DOHH2 (cell line): ENCODE data around the gene TIMM8B.

Source experiments
- H3F3A ChIP-seq: fragments of 200-600 bp; sonication (generic), shearing (Covaris generic); 2 replicates; pipeline ENCODE4 v1.6.0; 2016; ENCODE audit warnings: antibody characterized with exemption, mild to moderate bottlenecking; ENCODE audit not compliant: control insufficient read depth, insufficient read depth
- H3K27ac ChIP-seq: fragments of 200-600 bp; sonication (generic); 2 replicates; pipeline ENCODE4 v1.5.1; 2014; ENCODE audit warnings: low read depth, mild to moderate bottlenecking, low read length, moderate library complexity
- H3K27me3 ChIP-seq: fragments of 200-600 bp; sonication (generic); 2 replicates; pipeline ENCODE4 v1.6.1; 2014; ENCODE audit warnings: mild to moderate bottlenecking, low read length, mixed read lengths; ENCODE audit not compliant: control insufficient read depth
- H3K36me3 ChIP-seq: fragments of 200-600 bp; sonication (generic); 2 replicates; pipeline ENCODE4 v1.6.1; 2014; ENCODE audit warnings: mild to moderate bottlenecking, low read length, moderate library complexity, mixed read lengths; ENCODE audit not compliant: control insufficient read depth
- H3K4me1 ChIP-seq: fragments of 200-600 bp; sonication (generic); 2 replicates; pipeline ENCODE4 v1.6.1; 2014; ENCODE audit warnings: mild to moderate bottlenecking, low read length, mixed read lengths; ENCODE audit not compliant: control insufficient read depth
- H3K4me2 ChIP-seq: fragments of 200-600 bp; sonication (generic); 2 replicates; pipeline ENCODE4 v1.6.0; 2014; ENCODE audit warnings: mild to moderate bottlenecking, low read length, moderate library complexity
- H3K4me3 ChIP-seq: fragments of 200-600 bp; sonication (generic); 2 replicates; pipeline ENCODE4 v1.5.1; 2014; ENCODE audit warnings: mild to moderate bottlenecking, low read length, mixed read lengths
- H3K79me2 ChIP-seq: fragments of 200-600 bp; sonication (generic); 2 replicates; pipeline ENCODE4 v1.6.1; 2014; ENCODE audit warnings: mild to moderate bottlenecking, low read length, mixed read lengths; ENCODE audit not compliant: control insufficient read depth
- H3K9me2 ChIP-seq: fragments of 200-600 bp; sonication (generic); replicated peaks from 2 replicates; pipeline ENCODE4 v1.6.1; 2014; ENCODE audit warnings: mild to moderate bottlenecking, low read length, mixed read lengths; ENCODE audit not compliant: control insufficient read depth
- H3K9me3 ChIP-seq: fragments of 200-600 bp; sonication (generic); 2 replicates; pipeline ENCODE4 v1.6.1; 2014; ENCODE audit warnings: antibody characterized with exemption, low read length, mixed read lengths; ENCODE audit not compliant: control insufficient read depth, insufficient read depth
- H4K20me1 ChIP-seq: fragments of 200-600 bp; sonication (generic); 2 replicates; pipeline ENCODE4 v1.6.0; 2014; ENCODE audit warnings: low read depth, mild to moderate bottlenecking, antibody characterized with exemption, low read length, moderate library complexity; ENCODE audit not compliant: control insufficient read depth, insufficient read depth
- CTCF ChIP-seq: fragments of 200-600 bp; sonication (generic); IDR thresholded peaks from one replicate; pipeline ENCODE4 v1.5.1; 2014; ENCODE audit warnings: antibody characterized with exemption, mild to moderate bottlenecking, low read depth, low read length; ENCODE audit not compliant: poor library complexity, severe bottlenecking
- EZH2phosphoT487 ChIP-seq: fragments of 200-600 bp; sonication (generic); IDR thresholded peaks from 2 replicates; pipeline ENCODE4 v1.6.1; 2017; ENCODE audit warnings: borderline replicate concordance, mild to moderate bottlenecking, antibody characterized with exemption, low read length, moderate library complexity, mixed read lengths

Gene TIMM8B

GRCh38 chr11:112129656-112130055 is 43.1 kb upstream of the TIMM8B start:
- H4K20me1 ChIP-seq = no peaks in the 10 kb centered on the region
- H3K4me1 ChIP-seq = no peaks in the 10 kb centered on the region
- TF ChIP-seq EZH2phosphoT487 (no peak), CTCF (no peak)
- no peaks in the 10 kb centered on the region for H3K27me3 ChIP-seq
- H3K79me2 ChIP-seq = no peaks in the 10 kb centered on the region
- H3K9me3 ChIP-seq = no peaks in the 10 kb centered on the region
- no peaks in the 10 kb centered on the region for H3K9me2 ChIP-seq
- H3K4me3 ChIP-seq = no peak overlapping the region
- no peak overlapping the region for H3K27ac ChIP-seq
- no peaks in the 10 kb centered on the region for H3K36me3 ChIP-seq
- H3F3A ChIP-seq = no peaks in the 10 kb centered on the region
- no peak overlapping the region for H3K4me2 ChIP-seq

GRCh38 chr11:112128483-112129121 is 42.0 kb upstream of the TIMM8B start:
- no peak for TF ChIP-seq EZH2phosphoT487
- no peak for TF ChIP-seq CTCF
- Histone ChIP-seq H3K9me2 (no peaks in the 10 kb centered on the region), H3K4me3 (no peak overlapping the region), H3K79me2 (no peaks in the 10 kb centered on the region), H3K27me3 (no peaks in the 10 kb centered on the region), H3K36me3 (no peaks in the 10 kb centered on the region), H3K4me2 (no peak overlapping the region), H3K9me3 (no peaks in the 10 kb centered on the region), H4K20me1 (no peaks in the 10 kb centered on the region), H3K4me1 (no peaks in the 10 kb centered on the region), H3K27ac (no peak overlapping the region), H3F3A (no peaks in the 10 kb centered on the region)

- TF ChIP-seq CTCF (no peak), EZH2phosphoT487 (no peak)
These were observed 40.5 kb upstream of the TIMM8B start for GRCh38 chr11:112127056-112127455.

More at GRCh38 chr11:112127056-112127455, 40.5 kb upstream of the TIMM8B start:
- Histone ChIP-seq H3K4me1 (no peaks in the 10 kb centered on the region), H3K27ac (no peak overlapping the region), H3K9me2 (no peaks in the 10 kb centered on the region), H3K27me3 (no peaks in the 10 kb centered on the region), H3K9me3 (no peaks in the 10 kb centered on the region), H3K4me3 (no peak overlapping the region), H3K36me3 (no peaks in the 10 kb centered on the region), H4K20me1 (no peaks in the 10 kb centered on the region), H3F3A (no peaks in the 10 kb centered on the region), H3K79me2 (no peaks in the 10 kb centered on the region), H3K4me2 (no peak overlapping the region)
